HG03558 (cell line): ENCODE results near the gene TGM6.

Source experiments
- ATAC-seq: cut with Tn5 transposase; IDR thresholded peaks from one replicate; pipeline ENCODE4 v1.9.1; 2021; ENCODE audit warnings: moderate number of reproducible peaks; ENCODE audit not compliant: unreplicated experiment; ENCODE audit errors: extremely low read depth

TGM6 gene

GRCh38 chr20:2380601-2381000 is at the start of gene TGM6:
Gene TGM6 (plus strand): TSS chr20:2380901. CDS start chr20:2380969, 68 bp downstream.
- ATAC-seq: no peak

- no peak for ATAC-seq
Observed at GRCh38 chr20:2331106-2331505, 49.6 kb upstream of the TGM6 start.

- ATAC-seq: no peak
Observed at GRCh38 chr20:2331901-2332565, 48.7 kb upstream of the TGM6 start.

GRCh38 chr20:2332711-2333110 is 48.0 kb upstream of the TGM6 start:
- ATAC-seq: no peak

- no peak for ATAC-seq
Observed at GRCh38 chr20:2333821-2334220, 46.9 kb upstream of the TGM6 start.

- ATAC-seq: no peak
Observed at GRCh38 chr20:2335096-2335870, 45.4 kb upstream of the TGM6 start.

- ATAC-seq: no peak
Observed at GRCh38 chr20:2336471-2336870, 44.2 kb upstream of the TGM6 start.

GRCh38 chr20:2337142-2337541 is 43.6 kb upstream of the TGM6 start:
- ATAC-seq: no peak

- no peak for ATAC-seq
Observed at GRCh38 chr20:2338411-2339066, 42.2 kb upstream of the TGM6 start.

- ATAC-seq: no peak
Observed at GRCh38 chr20:2340136-2340535, 40.6 kb upstream of the TGM6 start.

GRCh38 chr20:2340823-2341222 is 39.9 kb upstream of the TGM6 start:
- no peak for ATAC-seq

GRCh38 chr20:2341336-2341735 is 39.4 kb upstream of the TGM6 start:
- no peak for ATAC-seq

- no peak for ATAC-seq
Observed at GRCh38 chr20:2342243-2342642, 38.5 kb upstream of the TGM6 start.

GRCh38 chr20:2346188-2346587 is 34.5 kb upstream of the TGM6 start:
- ATAC-seq: no peak

GRCh38 chr20:2348336-2348735 is 32.4 kb upstream of the TGM6 start:
- no peak for ATAC-seq

- no peak for ATAC-seq
Observed at GRCh38 chr20:2349801-2350200, 30.9 kb upstream of the TGM6 start.

GRCh38 chr20:2350606-2351005 is 30.1 kb upstream of the TGM6 start:
- ATAC-seq: no peak

GRCh38 chr20:2353231-2353630 is 27.5 kb upstream of the TGM6 start:
- ATAC-seq: no peak

- no peak for ATAC-seq
Observed at GRCh38 chr20:2357114-2357513, 23.6 kb upstream of the TGM6 start.

- ATAC-seq: no peak
Observed at GRCh38 chr20:2358006-2358405, 22.7 kb upstream of the TGM6 start.

GRCh38 chr20:2361035-2361593 is 19.6 kb upstream of the TGM6 start:
- ATAC-seq: no peak
